K562 (cell line): ENCODE measurements around the gene NME2. TPM values are rescaled to one million over a fixed set of nuclear protein-coding genes. Genes with fewer than 3 reads are reported as not detected.

ENCODE experiments used
- ARID4B ChIP-seq: sonication (generic); formaldehyde crosslinking; IDR thresholded peaks from 2 replicates; pipeline ENCODE4 v1.8.0; 2022; ENCODE audit warnings: mild to moderate bottlenecking, missing genetic modification reagents
- CAMTA2 ChIP-seq: fragments of 250-450 bp; sonication (Bioruptor Pico); conservative IDR thresholded peaks from 2 replicates; pipeline ENCODE4 v1.5.1; 2022
- IRF9 ChIP-seq: fragments of 450-650 bp; IDR thresholded peaks from 2 replicates; pipeline ENCODE4 v1.6.1; 2016; ENCODE audit warnings: missing biosample characterization, missing genetic modification characterization
- MIER1 ChIP-seq: fragments of 450-650 bp; IDR thresholded peaks from 2 replicates; pipeline ENCODE4 v1.6.1; 2016; ENCODE audit warnings: antibody characterized with exemption, mild to moderate bottlenecking, low read depth
- MTA3 ChIP-seq: fragments of 450-650 bp; formaldehyde crosslinking; IDR thresholded peaks from 2 replicates; pipeline ENCODE4 v1.6.1; 2017; ENCODE audit warnings: mild to moderate bottlenecking, borderline replicate concordance
- PCBP1 ChIP-seq: fragments of 200-400 bp; formaldehyde crosslinking; IDR thresholded peaks from 2 replicates; pipeline ENCODE4 v1.6.1; 2018; ENCODE audit warnings: mild to moderate bottlenecking, low read depth, low read length; ENCODE audit not compliant: poor library complexity, severe bottlenecking
- POLR3A ChIP-seq: IDR thresholded peaks from 2 replicates; pipeline ENCODE4 v1.6.1; 2011; ENCODE audit warnings: borderline replicate concordance, mild to moderate bottlenecking, moderate library complexity; ENCODE audit not compliant: insufficient read length, insufficient read depth; ENCODE audit errors: extremely low read depth
- POU5F1 ChIP-seq: fragments of 150-350 bp; IDR thresholded peaks from 2 replicates; pipeline ENCODE4 v1.6.1; 2014; ENCODE audit warnings: borderline replicate concordance, low read length, low read depth, mild to moderate bottlenecking; ENCODE audit not compliant: partially characterized antibody
- SIN3A ChIP-seq, 2 experiments: fragments of 150-350 bp in 1 of 2; IDR thresholded peaks; 2 replicates each; pipeline ENCODE4 v1.6.1; 2011 to 2016; ENCODE audit warnings: borderline replicate concordance in 2 of 2, low read depth in 2 of 2, low read length in 2 of 2, mild to moderate bottlenecking in 2 of 2, moderate library complexity in 2 of 2; ENCODE audit not compliant: control insufficient read depth in 1 of 2
- ZFP1 ChIP-seq: fragments of 450-650 bp; formaldehyde crosslinking; IDR thresholded peaks from 2 replicates; pipeline ENCODE4 v1.4.0; 2020; ENCODE audit warnings: mild to moderate bottlenecking, mixed read lengths
- ZNF407 ChIP-seq: fragments of 450-650 bp; IDR thresholded peaks from 2 replicates; pipeline ENCODE4 v1.6.1; 2016; ENCODE audit warnings: low read depth
- ZNF695 ChIP-seq: fragments of 450-650 bp; formaldehyde crosslinking; IDR thresholded peaks from 2 replicates; pipeline ENCODE4 v1.4.0; 2020; ENCODE audit warnings: mild to moderate bottlenecking, moderate library complexity
- ZSCAN32 ChIP-seq: fragments of 450-650 bp; formaldehyde crosslinking; IDR thresholded peaks from 2 replicates; pipeline ENCODE4 v1.4.0; 2020; ENCODE audit warnings: mild to moderate bottlenecking, moderate library complexity
- polyA plus RNA-seq, 8 experiments: library from polyadenylated mRNA; depleted of rRNA in 4 of 8; stranded (reverse) in 5 of 8; unstranded in 3 of 8; fragments of >200 nt; fragmentation: Nextera tagmentation in 2 of 8; fragmentation: Illumina TruSeq in 1 of 8; extraction: Ambion mirVana in 2 of 8; extraction: Trizol in 1 of 8; gene quantifications; 2 replicates each; pipeline versions ENCODE4 v1.2.1 to v1.2.3, GENCODE V29; 2011 to 2014; ENCODE audit warnings: inconsistent platforms in 1 of 8, missing spikeins in 1 of 8
- total RNA-seq, 7 experiments: library from RNA; depleted of rRNA in 6 of 7; stranded (reverse); fragments of >200 nt in 6 of 7; fragmentation: Illumina TruSeq in 2 of 7; extraction: Trizol in 2 of 7; gene quantifications; 2 replicates each; pipeline versions ENCODE4 v1.2.1 to v1.2.3, GENCODE V29; 2011 to 2021; ENCODE audit warnings: low replicate concordance in 1 of 7

The NME2 gene
- total and polyA plus RNA-seq, 9 of the 15 experiments (the other 6 are each of a cell fraction or from before 2014, with no cell fraction given): 684 to 1,202 (median 924) TPM

- TF ChIP-seq CAMTA2 (no peak), SIN3A (IDR thresholded peaks at IDR 0.05; ENCODE audit: borderline replicate concordance in 2 of 2, control insufficient read depth in 1 of 2, low read depth in 2 of 2, low read length in 2 of 2) (peak; percentile 86 to 97; a peak in 3 of 4 replicates), ZNF695 (no peak), MIER1 (no peak), POLR3A (no peak), ARID4B (peak; percentile 88), ZFP1 (CRISPR knock-in tag) (no peak), MTA3 (no peak), IRF9 (tag) (no peak), ZNF407 (no peak), ZSCAN32 (CRISPR knock-in tag) (no peak), PCBP1 (no peak), POU5F1 (no peak)
Observed at GRCh38 chr17:51166198-51166986, at the start of gene NME2 (continued).
